ENCODE data around the gene DSG2. TPM values are rescaled to one million over a fixed set of nuclear protein-coding genes. Genes with fewer than 3 reads are reported as not detected.

Gene DSG2
- total RNA-seq, 1 donor from 2014 or later, result 10.9 TPM

DNA sequence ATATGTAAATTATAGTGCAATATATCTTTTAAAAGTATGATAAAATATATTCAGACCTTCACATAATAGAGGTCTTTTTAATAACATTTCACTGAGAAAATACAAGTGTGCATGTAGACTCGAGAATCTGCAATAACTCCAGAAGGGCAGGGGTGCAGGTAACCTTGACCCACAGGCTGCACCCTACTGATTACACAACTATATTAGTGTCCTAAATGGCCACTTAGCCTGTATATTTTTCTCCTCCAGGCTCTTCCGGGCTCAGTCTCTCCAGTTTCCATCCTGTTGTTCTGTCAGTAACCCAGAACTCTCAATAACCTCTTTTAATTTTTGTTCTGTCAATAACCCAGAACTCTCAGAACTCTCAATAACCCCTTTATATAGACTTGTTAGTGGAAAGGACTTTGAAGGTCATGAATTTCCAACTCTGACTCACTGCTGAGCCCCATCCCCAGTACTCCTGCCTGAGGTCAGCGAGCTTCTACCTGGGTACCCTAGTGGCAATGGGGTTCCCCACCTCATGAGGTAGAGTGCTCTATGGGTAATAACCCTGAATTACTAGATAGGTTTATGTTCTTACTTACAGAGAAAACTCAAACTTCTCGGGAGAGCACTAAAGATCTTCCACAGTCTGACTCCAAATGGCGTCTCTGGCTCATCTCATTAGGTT lies 85.3 kb downstream of the DSG2 start:
- ATAC-seq, result no peak
- DNase-seq (ENCODE audit: low spot score), result no peak

DNA sequence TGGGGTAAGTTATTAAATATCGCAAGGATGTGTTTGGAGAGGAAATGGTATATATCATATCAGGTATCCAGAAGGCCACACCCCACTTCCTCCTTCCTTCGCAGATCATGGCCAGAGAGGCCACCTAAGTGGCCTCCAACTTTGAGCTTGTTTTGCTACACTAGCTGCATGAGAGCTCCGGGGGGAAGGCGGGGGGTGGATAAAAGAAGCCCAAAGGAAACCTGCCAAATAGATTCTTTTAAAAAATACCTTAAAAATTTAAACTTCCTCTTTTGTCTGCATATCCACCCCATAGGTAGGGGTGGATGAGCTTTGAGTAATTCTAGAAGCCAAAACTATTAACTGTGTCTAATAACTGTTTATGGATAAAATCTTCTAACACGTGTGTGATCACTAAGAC lies 88.0 kb downstream of the DSG2 start:
- ATAC-seq (no peak), DNase-seq (ENCODE audit: low spot score) (no peak)

- ATAC-seq (no peak), DNase-seq (ENCODE audit: low spot score) (no peak)
Measured at GRCh38 chr18:31586616-31587015, 88.6 kb downstream of the DSG2 start.

GRCh38 chr18:31587529-31587928 lies 89.6 kb downstream of the DSG2 start:
- DNase-seq (ENCODE audit: low spot score) (no peak), ATAC-seq (no peak)

DNA sequence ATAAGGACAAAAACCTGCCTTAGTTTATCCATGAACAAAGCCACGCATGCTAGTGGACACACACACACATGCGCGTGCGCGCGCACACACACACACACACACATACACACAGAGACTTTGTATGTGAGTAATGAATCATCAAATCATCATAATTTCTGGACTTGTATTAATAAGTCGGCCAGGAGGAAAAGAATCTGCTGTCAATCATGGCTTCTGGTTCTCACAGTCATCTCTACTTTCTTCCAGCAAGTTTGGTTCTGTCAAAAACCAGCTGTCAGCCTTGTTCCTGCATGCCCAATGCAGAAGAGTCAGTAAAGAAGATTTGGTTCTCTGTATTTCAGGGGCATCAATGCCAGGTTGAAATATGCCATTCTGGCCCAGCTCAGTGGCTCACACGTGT lies 92.6 kb downstream of the DSG2 start:
- ATAC-seq (no peak), DNase-seq (ENCODE audit: low spot score) (no peak)

DNA sequence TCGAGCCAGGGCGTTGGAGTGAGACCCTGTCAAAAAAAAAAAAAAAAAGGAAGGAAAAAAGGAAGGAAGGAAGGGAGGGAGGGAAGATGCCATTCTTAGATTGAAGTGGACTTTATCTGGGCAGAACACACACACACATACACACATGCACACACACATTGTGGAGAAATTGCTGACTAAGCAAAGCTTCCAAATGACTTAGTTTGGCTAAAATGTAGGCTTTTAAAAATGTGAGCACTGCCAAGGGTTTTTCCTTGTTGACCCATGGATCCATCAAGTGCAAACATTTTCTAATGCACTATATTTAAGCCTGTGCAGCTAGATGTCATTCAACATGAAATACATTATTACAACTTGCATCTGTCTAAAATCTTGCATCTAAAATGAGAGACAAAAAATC lies 93.1 kb downstream of the DSG2 start:
- ATAC-seq (peak; percentile 47), DNase-seq (ENCODE audit: low spot score) (no peak)

DNA sequence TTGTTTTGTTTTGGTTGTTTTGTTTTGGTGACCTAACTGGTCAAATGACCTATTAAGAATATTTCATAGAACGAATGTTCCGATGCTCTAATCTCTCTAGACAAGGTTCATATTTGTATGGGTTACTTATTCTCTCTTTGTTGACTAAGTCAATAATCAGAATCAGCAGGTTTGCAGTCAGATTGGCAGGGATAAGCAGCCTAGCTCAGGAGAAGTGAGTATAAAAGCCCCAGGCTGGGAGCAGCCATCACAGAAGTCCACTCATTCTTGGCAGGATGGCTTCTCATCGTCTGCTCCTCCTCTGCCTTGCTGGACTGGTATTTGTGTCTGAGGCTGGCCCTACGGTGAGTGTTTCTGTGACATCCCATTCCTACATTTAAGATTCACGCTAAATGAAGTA lies 93.7 kb downstream of the DSG2 start, which contains the start of gene TTR:
Gene TTR, plus strand, starts transcription at position 250 of the 400 bp plus-strand sequence. Its CDS starts 26 bp downstream, at position 276.
- ATAC-seq, result peak; percentile 80
- peak; percentile 91 for DNase-seq (ENCODE audit: low spot score)

- ATAC-seq, result no peak
- DNase-seq (ENCODE audit: low spot score), result no peak
Measured at GRCh38 chr18:31592506-31593157, 94.7 kb downstream of the DSG2 start.

DNA sequence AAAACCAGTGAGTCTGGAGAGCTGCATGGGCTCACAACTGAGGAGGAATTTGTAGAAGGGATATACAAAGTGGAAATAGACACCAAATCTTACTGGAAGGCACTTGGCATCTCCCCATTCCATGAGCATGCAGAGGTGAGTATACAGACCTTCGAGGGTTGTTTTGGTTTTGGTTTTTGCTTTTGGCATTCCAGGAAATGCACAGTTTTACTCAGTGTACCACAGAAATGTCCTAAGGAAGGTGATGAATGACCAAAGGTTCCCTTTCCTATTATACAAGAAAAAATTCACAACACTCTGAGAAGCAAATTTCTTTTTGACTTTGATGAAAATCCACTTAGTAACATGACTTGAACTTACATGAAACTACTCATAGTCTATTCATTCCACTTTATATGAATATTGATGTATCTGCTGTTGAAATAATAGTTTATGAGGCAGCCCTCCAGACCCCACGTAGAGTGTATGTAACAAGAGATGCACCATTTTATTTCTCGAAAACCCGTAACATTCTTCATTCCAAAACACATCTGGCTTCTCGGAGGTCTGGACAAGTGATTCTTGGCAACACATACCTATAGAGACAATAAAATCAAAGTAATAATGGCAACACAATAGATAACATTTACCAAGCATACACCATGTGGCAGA lies 97.3 kb downstream of the DSG2 start:
- ATAC-seq (no peak), DNase-seq (ENCODE audit: low spot score) (no peak)

GRCh38 chr18:31596081-31596872 lies 98.3 kb downstream of the DSG2 start:
- ATAC-seq, result peak; percentile 8
- DNase-seq (ENCODE audit: low spot score), result no peak

GRCh38 chr18:31598021-31598805 lies 100.2 kb downstream of the DSG2 start:
- no peak for ATAC-seq
- DNase-seq (ENCODE audit: low spot score), result no peak

Other genes starting within 250 kb of the DSG2 start
- 2.5 TPM for gene DSG1, start 180.0 kb upstream of the DSG2 start, total RNA-seq
- not detected for gene DSG4, start 121.4 kb upstream of the DSG2 start, total RNA-seq
- not detected for gene DSG3, start 50.4 kb upstream of the DSG2 start, total RNA-seq
- gene TTR, start 93.7 kb downstream of the DSG2 start, total RNA-seq, result 4,291 TPM
- 2.7 TPM for gene B4GALT6, start 186.4 kb downstream of the DSG2 start, total RNA-seq

Data from left lobe of liver (tissue), 2 donors.